Measurements from ENCODE around the gene ORAI3.

Gene ORAI3

GRCh38 chr16:30903596-30903995 lies 45.3 kb upstream of the ORAI3 start:
- TF ChIP-seq CTCF (IDR thresholded peaks at IDR 0.05; ENCODE audit: control insufficient read depth, extremely low read depth, insufficient read depth), result no peak
- no peak overlapping the region for H3K4me3 ChIP-seq (ENCODE audit: low read depth, low read length)
- no peak for DNase-seq (ENCODE audit: low read depth)

DNA sequence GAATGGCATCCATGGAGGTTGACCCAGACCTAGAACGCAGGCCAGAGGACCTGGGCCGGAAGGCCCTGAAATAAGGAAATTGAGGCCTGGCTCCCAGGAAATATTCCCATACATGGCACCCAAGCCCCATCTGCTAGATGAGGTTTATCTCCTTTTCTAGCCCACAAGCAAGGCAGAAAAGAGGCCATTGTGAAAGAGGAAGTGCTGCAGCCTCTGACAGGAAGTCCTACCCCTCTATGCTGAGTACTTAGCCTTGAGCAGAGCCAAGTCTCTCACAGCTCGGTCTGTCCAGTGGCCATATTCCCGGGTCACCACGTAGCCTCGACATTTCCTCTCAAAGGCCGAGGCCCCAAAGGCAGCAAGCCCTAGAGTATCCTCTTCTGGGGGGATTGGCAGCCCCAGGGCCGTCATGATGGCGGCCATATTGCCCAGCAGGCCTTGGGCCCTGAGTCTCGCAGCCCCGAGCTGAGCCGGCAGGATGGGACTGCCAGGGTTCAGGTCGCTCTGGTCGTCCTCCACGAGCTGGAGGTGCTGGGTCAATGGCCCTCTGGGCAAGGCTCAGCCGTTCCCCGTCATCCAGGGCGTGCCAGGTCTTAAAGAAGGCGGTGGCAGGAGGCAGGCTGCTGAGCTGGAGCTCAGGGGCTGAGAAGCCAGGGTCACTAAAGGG lies 44.6 kb upstream of the ORAI3 start:
- no peak for DNase-seq (ENCODE audit: low read depth)
- H3K4me3 ChIP-seq (ENCODE audit: low read depth, low read length), result no peak overlapping the region
- no peak for TF ChIP-seq CTCF (IDR thresholded peaks at IDR 0.05; ENCODE audit: control insufficient read depth, extremely low read depth, insufficient read depth)

- no peak for DNase-seq (ENCODE audit: low read depth)
- H3K4me3 ChIP-seq (ENCODE audit: low read depth, low read length), result no peak overlapping the region
- TF ChIP-seq CTCF (IDR thresholded peaks at IDR 0.05; ENCODE audit: control insufficient read depth, extremely low read depth, insufficient read depth), result no peak
Observed at GRCh38 chr16:30907064-30907463, 41.8 kb upstream of the ORAI3 start.

DNA sequence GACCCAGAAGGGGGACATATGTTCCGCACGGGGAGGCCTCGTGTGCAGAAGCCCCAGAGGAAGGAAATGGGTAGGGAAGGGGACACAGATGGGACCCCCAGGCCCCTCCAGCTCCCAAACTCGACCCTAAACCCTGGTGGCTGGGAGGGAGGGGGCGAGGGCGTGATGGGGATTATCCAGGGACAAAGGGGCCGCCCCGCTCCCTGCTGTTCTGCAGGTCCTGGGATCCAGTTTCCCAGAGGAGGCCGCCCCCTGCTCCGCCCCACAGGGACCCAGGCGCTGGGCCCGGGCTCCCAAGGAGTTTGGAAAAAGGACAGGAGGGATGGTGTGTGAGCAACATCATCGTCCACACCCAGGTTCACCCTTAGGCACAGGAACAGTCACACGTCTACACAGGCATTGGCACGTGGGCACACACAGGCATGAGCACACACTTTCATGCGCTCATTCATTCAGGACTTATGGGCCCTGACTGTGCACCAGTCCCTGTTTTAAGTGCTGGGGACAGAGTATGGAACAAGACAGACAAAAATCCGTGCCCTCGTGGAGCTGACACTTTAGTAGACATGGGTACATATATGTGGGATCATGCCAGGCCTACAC lies 38.3 kb upstream of the ORAI3 start:
- H3K4me3 ChIP-seq (ENCODE audit: low read depth, low read length), result no peak overlapping the region
- DNase-seq (ENCODE audit: low read depth), result no peak
- no peak for TF ChIP-seq CTCF (IDR thresholded peaks at IDR 0.05; ENCODE audit: control insufficient read depth, extremely low read depth, insufficient read depth)

DNA sequence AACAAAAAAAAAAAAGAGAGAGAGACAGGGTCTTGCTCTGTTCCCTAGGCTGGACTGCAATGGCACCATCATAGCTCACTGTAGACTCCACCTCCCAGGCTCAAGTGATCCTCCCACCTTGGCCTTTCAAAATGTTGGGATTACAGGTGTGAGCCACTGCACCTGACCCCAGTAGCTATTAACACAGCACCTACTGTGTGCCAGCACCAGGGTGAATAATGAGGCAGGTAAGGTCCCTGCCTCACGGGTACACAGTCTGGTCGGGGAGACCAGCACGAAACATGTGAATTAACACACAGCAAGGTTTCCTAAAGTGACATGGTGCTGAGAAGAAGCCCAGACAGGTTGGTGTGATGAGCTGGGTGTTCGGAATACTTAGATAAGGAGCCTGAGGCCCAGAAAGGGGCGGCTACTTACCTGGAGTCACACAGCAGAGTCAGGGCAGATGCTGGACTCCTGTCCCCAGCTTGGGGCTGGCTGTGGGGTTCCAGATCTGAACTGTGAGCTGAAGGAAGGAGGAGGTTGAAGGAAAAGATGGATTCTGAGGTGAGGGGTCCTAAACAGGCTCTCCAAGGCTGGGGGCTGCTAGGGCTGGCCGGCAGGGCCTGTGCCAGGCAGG lies 36.0 kb upstream of the ORAI3 start:
- DNase-seq (ENCODE audit: low read depth), result no peak
- H3K4me3 ChIP-seq (ENCODE audit: low read depth, low read length), result no peak overlapping the region
- no peak for TF ChIP-seq CTCF (IDR thresholded peaks at IDR 0.05; ENCODE audit: control insufficient read depth, extremely low read depth, insufficient read depth)

GRCh38 chr16:30914830-30915229 lies 34.0 kb upstream of the ORAI3 start:
- H3K4me3 ChIP-seq (ENCODE audit: low read depth, low read length), result no peak overlapping the region
- DNase-seq (ENCODE audit: low read depth), result no peak
- no peak for TF ChIP-seq CTCF (IDR thresholded peaks at IDR 0.05; ENCODE audit: control insufficient read depth, extremely low read depth, insufficient read depth)

Measured in LNCaP clone FGC (cell line).